ENCODE results near the gene SLC4A11. TPM values are rescaled to one million over a fixed set of nuclear protein-coding genes. Genes with fewer than 3 reads are reported as not detected.

The SLC4A11 gene
- total and polyA plus RNA-seq, 10 of the 15 experiments (the other 5 are each of a cell fraction or from before 2014, with no cell fraction given), result 0.07 to 2.3 (median 1.1) TPM

- no peaks in the 10 kb centered on the region for H3K4me1 ChIP-seq (ENCODE audit: control insufficient read depth, insufficient read depth, low read length)
- no peak overlapping the region for H2AFZ ChIP-seq (ENCODE audit: control insufficient read depth, low read depth, low read length)
- H3K27ac ChIP-seq (ENCODE audit: control insufficient read depth, insufficient read depth), result no peak overlapping the region
- DNase-seq (ENCODE audit: low read depth, low spot score) (no peak), ATAC-seq (peak; percentile 31), FAIRE-seq (no peak)
- no peaks in the 10 kb centered on the region for H3K27me3 ChIP-seq (replicated peaks in 1 of 2; ENCODE audit: control insufficient read depth in 2 of 2, insufficient read depth in 2 of 2, low read length in 1 of 2)
- CTCF ChIA-PET, result interaction anchor here (0.6 to 2.5 kb wide), 10 partner anchors 11 to 223 kb away, joined by 3 to 14 read pairs (median 4); no protein-coding TSS in a partner anchor
- SMC1A ChIA-PET (ENCODE audit: uncharacterized antibody, unreplicated experiment), result interaction anchor here (1.1 to 1.5 kb wide), 3 partner anchors 53 to 223 kb away, joined by 3 to 4 read pairs (median 4); no protein-coding TSS in a partner anchor
- no peaks in the 10 kb centered on the region for H3K36me3 ChIP-seq (ENCODE audit: control insufficient read depth in 2 of 2, insufficient read depth in 2 of 2, low read length in 1 of 2)
- H3K79me2 ChIP-seq (ENCODE audit: control insufficient read depth, insufficient read depth, low read length), result no peaks in the 10 kb centered on the region
- no peak overlapping the region for H3K4me2 ChIP-seq (ENCODE audit: control insufficient read depth, insufficient read depth)
- in situ Hi-C loops (cut with MboI) (no loop called here), intact Hi-C loops (cut with micrococcal nuclease; ENCODE audit: unreplicated experiment) (loop anchor here (2.0 kb wide), 1 partner anchor 57 kb away; no protein-coding TSS in a partner anchor)
- BruUV-seq (replicated peaks), result no TSS peak
- no peaks in the 10 kb centered on the region for H4K20me1 ChIP-seq (ENCODE audit: control insufficient read depth, insufficient read depth)
- 52% methylated on average over 2 of the region's 2 CpGs for WGBS (ENCODE audit: insufficient coverage, insufficient replicate concordance, low lambda C conversion rate, missing lambda C conversion rate)
- POLR2A ChIA-PET, result no interaction called here
- H3K4me3 ChIP-seq, result no peak overlapping the region
- RAD21 ChIA-PET (ENCODE audit: unreplicated experiment), result no interaction called here
- H3K9me3 ChIP-seq (replicated peaks; ENCODE audit: control insufficient read depth, insufficient read depth, low read length), result no peaks in the 10 kb centered on the region
- H3K9ac ChIP-seq (ENCODE audit: control insufficient read depth, insufficient read depth, low read length), result no peak overlapping the region
- TF ChIP-seq CEBPZ (IDR thresholded peaks at IDR 0.05; ENCODE audit: low read depth, low read length) (no peak), NFYA (IDR thresholded peaks at IDR 0.05; ENCODE audit: borderline replicate concordance, low read depth, low read length) (no peak), BCL3 (IDR thresholded peaks at IDR 0.05; ENCODE audit: borderline replicate concordance, insufficient read depth, low read depth, low read length, poor library complexity, severe bottlenecking) (no peak), SPI1 (IDR thresholded peaks at IDR 0.05; ENCODE audit: borderline replicate concordance, insufficient read depth, low read depth, low read length) (no peak), SREBF2 (IDR thresholded peaks at IDR 0.05; ENCODE audit: low read length) (no peak), SUPT20H (IDR thresholded peaks at IDR 0.05; ENCODE audit: borderline replicate concordance, control insufficient read depth, low read depth, low read length) (no peak), IRF5 (IDR thresholded peaks at IDR 0.05; ENCODE audit: borderline replicate concordance) (no peak), BRCA1 (IDR thresholded peaks at IDR 0.05; ENCODE audit: low read depth, low read length) (no peak), IKZF2 (IDR thresholded peaks at IDR 0.05) (no peak), CHD4 (IDR thresholded peaks at IDR 0.05) (no peak), NR2C2 (IDR thresholded peaks at IDR 0.05; ENCODE audit: borderline replicate concordance, control insufficient read depth, insufficient read length, low read depth) (no peak), JUND (IDR thresholded peaks at IDR 0.05; ENCODE audit: low read depth, low read length) (no peak), FOXM1 (IDR thresholded peaks at IDR 0.05; ENCODE audit: low read depth, low read length) (no peak), TCF3 (IDR thresholded peaks at IDR 0.05; ENCODE audit: borderline replicate concordance, insufficient read depth, low read depth, low read length) (no peak)
Measured at GRCh38 chr20:3275966-3276679, 37.1 kb upstream of the SLC4A11 start.

All from GM12878 (cell line).